ENCODE data around the gene RUNX1.

Gene RUNX1

GRCh38 chr21:34795548-34796180, 253.4 kb downstream of the RUNX1 start:
- no peak for DNase-seq (ENCODE audit: extremely low spot score)
- ChIA-PET POLR2A (interaction anchor here (0.6 to 2.7 kb wide), 3 partner anchors 20 to 94 kb away, joined by 3 to 22 read pairs (median 5); no protein-coding TSS in a partner anchor), CTCF (interaction anchor here (0.6 to 1.7 kb wide), 2 partner anchors 91 to 194 kb away, joined by 3 to 5 read pairs; no protein-coding TSS in a partner anchor)
- TF ChIP-seq TARDBP (IDR thresholded peaks at IDR 0.05) (no peak), ELF4 (IDR thresholded peaks at IDR 0.05) (no peak), SP1 (IDR thresholded peaks at IDR 0.05) (no peak), LEF1 (IDR thresholded peaks at IDR 0.05; ENCODE audit: borderline replicate concordance) (no peak), BHLHE40 (IDR thresholded peaks at IDR 0.05; ENCODE audit: borderline replicate concordance) (no peak)

GRCh38 chr21:34795175-34795547, 253.9 kb downstream of the RUNX1 start:
- CTCF ChIA-PET = interaction anchor here (0.5 to 0.6 kb wide), 2 partner anchors 195 to 428 kb away, joined by 3 read pairs; no protein-coding TSS in a partner anchor
- no peak for DNase-seq (ENCODE audit: extremely low spot score)
- POLR2A ChIA-PET = interaction anchor here (2.7 kb wide), 1 partner anchor 92 kb away, joined by 22 read pairs; no protein-coding TSS in a partner anchor
- TF ChIP-seq CTBP1 (IDR thresholded peaks at IDR 0.05; ENCODE audit: borderline replicate concordance) = no peak
- TF ChIP-seq SUZ12 (IDR thresholded peaks at IDR 0.05) = no peak
- TF ChIP-seq ARNT (IDR thresholded peaks at IDR 0.05) = no peak
- no peak for TF ChIP-seq BHLHE40 (IDR thresholded peaks at IDR 0.05; ENCODE audit: borderline replicate concordance)
- no peak for TF ChIP-seq NFRKB (IDR thresholded peaks at IDR 0.05)
- no peak for TF ChIP-seq ELF4 (IDR thresholded peaks at IDR 0.05)
- TF ChIP-seq LEF1 (IDR thresholded peaks at IDR 0.05; ENCODE audit: borderline replicate concordance) = no peak
- no peak for TF ChIP-seq FOXK2 (IDR thresholded peaks at IDR 0.05)
- TF ChIP-seq ZNF384 (IDR thresholded peaks at IDR 0.05) = no peak
- no peak for TF ChIP-seq HDGF (IDR thresholded peaks at IDR 0.05; ENCODE audit: borderline replicate concordance)
- no peak for TF ChIP-seq PKNOX1 (IDR thresholded peaks at IDR 0.05)
- no peak for TF ChIP-seq TARDBP (IDR thresholded peaks at IDR 0.05)
- no peak for TF ChIP-seq SP1 (IDR thresholded peaks at IDR 0.05)
- no peak for TF ChIP-seq FOXM1 (IDR thresholded peaks at IDR 0.05; ENCODE audit: borderline replicate concordance)
- TF ChIP-seq L3MBTL2 (conservative IDR thresholded peaks at IDR 0.05) = no peak
- TF ChIP-seq FOXA1 (IDR thresholded peaks at IDR 0.05) = no peak

- TF ChIP-seq NFRKB (IDR thresholded peaks at IDR 0.05) (no peak), HDGF (IDR thresholded peaks at IDR 0.05; ENCODE audit: borderline replicate concordance) (no peak), TARDBP (IDR thresholded peaks at IDR 0.05) (no peak), ARNT (IDR thresholded peaks at IDR 0.05) (no peak), FOXM1 (IDR thresholded peaks at IDR 0.05; ENCODE audit: borderline replicate concordance) (no peak), PKNOX1 (IDR thresholded peaks at IDR 0.05) (no peak), FOXA1 (IDR thresholded peaks at IDR 0.05) (no peak), L3MBTL2 (conservative IDR thresholded peaks at IDR 0.05) (no peak), CTBP1 (IDR thresholded peaks at IDR 0.05; ENCODE audit: borderline replicate concordance) (no peak), FOXK2 (IDR thresholded peaks at IDR 0.05) (no peak), SP1 (IDR thresholded peaks at IDR 0.05) (no peak), ZNF384 (IDR thresholded peaks at IDR 0.05) (no peak), ELF4 (IDR thresholded peaks at IDR 0.05) (no peak), LEF1 (IDR thresholded peaks at IDR 0.05; ENCODE audit: borderline replicate concordance) (no peak), BHLHE40 (IDR thresholded peaks at IDR 0.05; ENCODE audit: borderline replicate concordance) (no peak), SUZ12 (IDR thresholded peaks at IDR 0.05) (no peak)
- ChIA-PET CTCF (interaction anchor here (0.5 to 0.6 kb wide), 2 partner anchors 195 to 427 kb away, joined by 3 read pairs; no protein-coding TSS in a partner anchor), POLR2A (interaction anchor here (2.7 kb wide), 1 partner anchor 93 kb away, joined by 22 read pairs; no protein-coding TSS in a partner anchor)
- no peak for DNase-seq (ENCODE audit: extremely low spot score)
Observed at GRCh38 chr21:34794686-34795085, 254.4 kb downstream of the RUNX1 start.

GRCh38 chr21:34793471-34793870, 255.6 kb downstream of the RUNX1 start:
- ChIA-PET POLR2A (no interaction called here), CTCF (no interaction called here)
- TF ChIP-seq L3MBTL2 (conservative IDR thresholded peaks at IDR 0.05) (no peak), FOXM1 (IDR thresholded peaks at IDR 0.05; ENCODE audit: borderline replicate concordance) (no peak), SP1 (IDR thresholded peaks at IDR 0.05) (no peak), NFRKB (IDR thresholded peaks at IDR 0.05) (no peak), ARNT (IDR thresholded peaks at IDR 0.05) (no peak), ELF4 (IDR thresholded peaks at IDR 0.05) (no peak), PKNOX1 (IDR thresholded peaks at IDR 0.05) (no peak), FOXA1 (IDR thresholded peaks at IDR 0.05) (no peak)
- DNase-seq (ENCODE audit: extremely low spot score) = no peak

GRCh38 chr21:34792504-34793089, 256.5 kb downstream of the RUNX1 start:
- CTCF ChIA-PET = no interaction called here
- DNase-seq (ENCODE audit: extremely low spot score) = no peak
- no peak for TF ChIP-seq ELF4 (IDR thresholded peaks at IDR 0.05)
- TF ChIP-seq SUZ12 (IDR thresholded peaks at IDR 0.05) = no peak
- TF ChIP-seq L3MBTL2 (conservative IDR thresholded peaks at IDR 0.05) = no peak
- no peak for TF ChIP-seq FOXK2 (IDR thresholded peaks at IDR 0.05)
- TF ChIP-seq HDGF (IDR thresholded peaks at IDR 0.05; ENCODE audit: borderline replicate concordance) = no peak
- no peak for TF ChIP-seq LEF1 (IDR thresholded peaks at IDR 0.05; ENCODE audit: borderline replicate concordance)
- no peak for TF ChIP-seq FOXA1 (IDR thresholded peaks at IDR 0.05)
- POLR2A ChIA-PET = no interaction called here

All from HEK293T (cell line).